Uterus (tissue), 4 donors: ENCODE results near the gene ZNF260. TPM values are rescaled to one million over a fixed set of nuclear protein-coding genes. Genes with fewer than 3 reads are reported as not detected.

Experiments used
- DNase-seq, 2 donors: peaks; one replicate each; pipeline ENCODE4 v3.0.0-alpha.2; 2019 to 2020
- H3K27ac ChIP-seq, 2 donors: fragments of 200-600 bp; sonication (generic); 1 replicate in 1 of 2; 2 replicates in 1 of 2; pipeline ENCODE4 v1.5.1; 2016 to 2018
- H3K27me3 ChIP-seq, 2 donors: fragments of 200-600 bp; sonication (generic); one replicate each; pipeline ENCODE4 v1.5.1; 2018 to 2019; ENCODE audit warnings: control low read depth in 1 of 2
- H3K36me3 ChIP-seq, 2 donors: fragments of 200-600 bp; sonication (generic); one replicate each; pipeline ENCODE4 v1.5.1; 2019; ENCODE audit warnings: control low read depth in 1 of 2
- H3K4me1 ChIP-seq, 2 donors: fragments of 200-600 bp; sonication (generic); one replicate each; pipeline ENCODE4 v1.5.1; 2018 to 2019; ENCODE audit warnings: control low read depth in 1 of 2
- H3K4me3 ChIP-seq, 2 donors: fragments of 200-600 bp; sonication (generic); 1 replicate in 1 of 2; 2 replicates in 1 of 2; pipeline ENCODE4 v1.5.1; 2018 to 2019; ENCODE audit warnings: mild to moderate bottlenecking in 1 of 2
- H3K9me3 ChIP-seq, 2 donors: fragments of 200-600 bp; sonication (generic); one replicate each; pipeline ENCODE4 v1.5.1; 2019; ENCODE audit warnings: control low read depth in 1 of 2
- POLR2A ChIP-seq, 2 donors: fragments of 450-650 bp; IDR thresholded peaks; one replicate each; pipeline ENCODE4 v1.6.1; 2016; ENCODE audit warnings: antibody characterized with exemption in 2 of 2, mild to moderate bottlenecking in 1 of 2, moderate library complexity in 1 of 2
- intact Hi-C: fragments of 100-400 bp; cut with DNase I; formaldehyde crosslinking; loops from one replicate; pipeline ENCODE4 v1.15.1; 2023; ENCODE audit warnings: low total_unique reads
- total RNA-seq, 4 donors: library from RNA; depleted of rRNA in 3 of 4; stranded (reverse); fragments of >200 nt in 3 of 4; gene quantifications; one replicate each; pipeline versions ENCODE4 v1.1.0 to v1.2.4, GENCODE V29; 2014 to 2023
- TF ChIP-seq, protein P1 (sequence below), 4 experiments: fragments of 200-600 bp in 2 of 4; fragments of 450-650 bp in 2 of 4; sonication (generic) in 2 of 4; IDR thresholded peaks; one replicate each; pipeline ENCODE4 v1.5.1; 2016 to 2019; ENCODE audit warnings: antibody characterized with exemption in 4 of 4, mild to moderate bottlenecking in 2 of 4, moderate library complexity in 1 of 4
- donor health status: DM: yes; HTN: yes; CAD: no.

ZNF260 gene
- 10 to 100 TPM in 2 of 4 donors, 1 to 10 TPM in 2; 5.1 to 42.3 (median 13.9) TPM for total RNA-seq

- Histone ChIP-seq H3K9me3 (peaks cover 0 to 13% of the 10 kb centered on the region in 2 donors), H3K27me3 (no peaks in the 10 kb centered on the region), H3K4me1 (no peaks in the 10 kb centered on the region), H3K27ac (peak within 1 kb of the TSS; percentile 96 to 97), H3K36me3 (no peaks in the 10 kb centered on the region), H3K4me3 (peak within 1 kb of the TSS; percentile 76 to 90)
- peak; percentile 97 to 98 for DNase-seq
- TF ChIP-seq POLR2A (IDR thresholded peaks at IDR 0.05): peak in 1 of 2 donors; percentile 46
- TF ChIP-seq, protein P1, sequence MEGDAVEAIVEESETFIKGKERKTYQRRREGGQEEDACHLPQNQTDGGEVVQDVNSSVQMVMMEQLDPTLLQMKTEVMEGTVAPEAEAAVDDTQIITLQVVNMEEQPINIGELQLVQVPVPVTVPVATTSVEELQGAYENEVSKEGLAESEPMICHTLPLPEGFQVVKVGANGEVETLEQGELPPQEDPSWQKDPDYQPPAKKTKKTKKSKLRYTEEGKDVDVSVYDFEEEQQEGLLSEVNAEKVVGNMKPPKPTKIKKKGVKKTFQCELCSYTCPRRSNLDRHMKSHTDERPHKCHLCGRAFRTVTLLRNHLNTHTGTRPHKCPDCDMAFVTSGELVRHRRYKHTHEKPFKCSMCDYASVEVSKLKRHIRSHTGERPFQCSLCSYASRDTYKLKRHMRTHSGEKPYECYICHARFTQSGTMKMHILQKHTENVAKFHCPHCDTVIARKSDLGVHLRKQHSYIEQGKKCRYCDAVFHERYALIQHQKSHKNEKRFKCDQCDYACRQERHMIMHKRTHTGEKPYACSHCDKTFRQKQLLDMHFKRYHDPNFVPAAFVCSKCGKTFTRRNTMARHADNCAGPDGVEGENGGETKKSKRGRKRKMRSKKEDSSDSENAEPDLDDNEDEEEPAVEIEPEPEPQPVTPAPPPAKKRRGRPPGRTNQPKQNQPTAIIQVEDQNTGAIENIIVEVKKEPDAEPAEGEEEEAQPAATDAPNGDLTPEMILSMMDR (IDR thresholded peaks at IDR 0.05): peak in 2 of 4 experiments; percentile 6
- intact Hi-C loops: no loop called here
These were observed at the start of gene ZNF260 for GRCh38 chr19:36528194-36528920. TSS of gene ZNF260 (minus strand) at chr19:36528271. CDS start at chr19:36515238, 13,033 bp downstream.

DNA sequence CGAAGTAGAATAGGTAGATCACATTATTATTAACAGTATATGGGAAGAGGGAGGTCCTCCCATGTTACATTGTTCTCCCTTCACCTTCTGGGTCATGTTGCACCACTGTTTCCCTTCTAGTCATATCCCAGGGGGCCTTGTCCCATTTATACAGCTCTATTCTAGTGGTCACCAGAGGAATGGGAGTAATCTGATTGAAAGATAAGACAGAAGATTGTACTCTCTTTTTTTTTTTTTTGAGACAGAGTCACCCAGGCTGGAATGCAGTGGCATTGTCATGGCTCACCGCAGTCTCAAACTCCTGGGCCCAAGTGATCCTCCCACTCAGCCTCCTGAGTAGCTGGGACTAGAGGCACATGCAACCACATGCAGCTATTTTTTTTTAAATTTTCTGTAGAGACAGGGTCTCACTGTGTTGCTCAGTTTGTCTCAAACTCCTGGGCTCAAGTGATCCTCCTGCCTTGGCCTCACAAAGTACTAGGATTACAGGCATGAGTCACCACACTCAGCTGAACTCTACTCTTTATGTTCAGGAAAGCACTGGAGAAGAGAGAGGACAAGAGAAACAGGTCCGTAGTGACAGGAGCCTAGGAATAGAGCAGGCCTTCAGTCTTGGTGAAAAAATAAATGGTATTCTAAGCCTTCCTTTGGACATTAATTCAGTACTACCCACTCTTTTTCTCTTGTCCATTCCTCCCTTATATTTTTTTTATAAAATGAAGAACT, 49.4 kb upstream of the ZNF260 start:
- H3K27ac ChIP-seq: no peak overlapping the region
- no peaks in the 10 kb centered on the region for H3K4me1 ChIP-seq
- no peaks in the 10 kb centered on the region for H3K36me3 ChIP-seq
- H3K9me3 ChIP-seq: peaks cover 0 to 6% of the 10 kb centered on the region in 2 donors
- no peak overlapping the region for H3K4me3 ChIP-seq
- TF ChIP-seq, protein P1 (IDR thresholded peaks at IDR 0.05): no peak
- intact Hi-C loops: no loop called here
- no peaks in the 10 kb centered on the region for H3K27me3 ChIP-seq
- DNase-seq: no peak

DNA sequence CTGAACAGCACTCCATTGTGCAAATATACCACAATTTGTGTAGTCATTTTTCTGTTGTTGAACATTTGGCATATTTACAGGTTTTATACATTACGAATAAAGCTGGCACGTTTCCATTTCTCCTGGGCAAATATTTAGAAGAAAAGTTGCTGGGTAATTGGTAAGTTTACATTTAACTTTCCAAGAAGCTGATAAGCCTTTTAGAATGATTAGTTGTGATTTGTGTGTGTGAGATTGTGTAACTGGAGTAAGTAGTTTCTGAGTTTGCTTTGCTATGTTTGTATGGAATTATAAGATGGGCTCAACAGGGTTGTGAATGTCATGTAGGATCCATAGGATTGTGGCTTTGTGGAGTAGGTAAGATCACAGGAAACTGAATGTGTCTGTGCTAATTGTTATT, 46.7 kb upstream of the ZNF260 start:
- intact Hi-C loops: no loop called here
- DNase-seq: no peak
- no peak overlapping the region for H3K27ac ChIP-seq
- H3K9me3 ChIP-seq: no peaks in the 10 kb centered on the region
- peak overlapping the region in 1 of 2 donors; percentile 60 for H3K4me3 ChIP-seq
- TF ChIP-seq, protein P1 (IDR thresholded peaks at IDR 0.05): no peak
- TF ChIP-seq POLR2A (IDR thresholded peaks at IDR 0.05): no peak
- H3K4me1 ChIP-seq: no peaks in the 10 kb centered on the region
- no peaks in the 10 kb centered on the region for H3K36me3 ChIP-seq
- no peaks in the 10 kb centered on the region for H3K27me3 ChIP-seq

GRCh38 chr19:36573895-36574720, 46.0 kb upstream of the ZNF260 start:
- TF ChIP-seq, protein P1 (IDR thresholded peaks at IDR 0.05): no peak
- TF ChIP-seq POLR2A (IDR thresholded peaks at IDR 0.05): no peak
- Histone ChIP-seq H3K4me3 (peak overlapping the region; percentile 60 to 94), H3K36me3 (no peaks in the 10 kb centered on the region), H3K27ac (peak overlapping the region; percentile 71 to 76), H3K4me1 (no peaks in the 10 kb centered on the region), H3K27me3 (no peaks in the 10 kb centered on the region), H3K9me3 (no peaks in the 10 kb centered on the region)
- intact Hi-C loops: no loop called here
- DNase-seq: no peak
